Stimulated activated CD8-positive, alpha-beta memory T cell treated with anti-CD3 and anti-CD28 coated beads, Interleukin-4, amount 100 ng/mL, for 4 hours (primary cell): ENCODE data around the gene REELD1.

Experiments
- DNase-seq, 2 donors: peaks; one replicate each; pipeline ENCODE4 v3.0.0-alpha.2; 2020; ENCODE audit warnings: low read depth in 2 of 2, low spot score in 1 of 2

REELD1 gene

GRCh38 chr4:146224326-146224966 lies 10.1 kb downstream of the REELD1 start:
- DNase-seq: no peak

- no peak for DNase-seq
These were observed 15.1 kb downstream of the REELD1 start for GRCh38 chr4:146229406-146229805.

GRCh38 chr4:146232131-146232722 lies 17.9 kb downstream of the REELD1 start:
- DNase-seq: no peak

GRCh38 chr4:146235654-146236177 lies 21.4 kb downstream of the REELD1 start:
- no peak for DNase-seq

- no peak for DNase-seq
These were observed 21.9 kb downstream of the REELD1 start for GRCh38 chr4:146236216-146236615.

- DNase-seq: no peak
These were observed 22.8 kb downstream of the REELD1 start for GRCh38 chr4:146237092-146237491.

- no peak for DNase-seq
These were observed 23.8 kb downstream of the REELD1 start for GRCh38 chr4:146238107-146238506.

GRCh38 chr4:146243141-146243882 lies 29.0 kb downstream of the REELD1 start:
- DNase-seq: peak; percentile 25 to 46

GRCh38 chr4:146243883-146244277 lies 29.5 kb downstream of the REELD1 start:
- no peak for DNase-seq

GRCh38 chr4:146244496-146244895 lies 30.2 kb downstream of the REELD1 start:
- DNase-seq: no peak

- no peak for DNase-seq
These were observed 30.9 kb downstream of the REELD1 start for GRCh38 chr4:146245246-146245645.

GRCh38 chr4:146245850-146246249 lies 31.5 kb downstream of the REELD1 start:
- DNase-seq: no peak

GRCh38 chr4:146246381-146246780 lies 32.0 kb downstream of the REELD1 start:
- DNase-seq: no peak

GRCh38 chr4:146247356-146247755 lies 33.0 kb downstream of the REELD1 start:
- DNase-seq: no peak

- no peak for DNase-seq
These were observed 38.8 kb downstream of the REELD1 start for GRCh38 chr4:146252969-146253611.

GRCh38 chr4:146255463-146255862 lies 41.1 kb downstream of the REELD1 start:
- no peak for DNase-seq

GRCh38 chr4:146255874-146256273 lies 41.5 kb downstream of the REELD1 start:
- DNase-seq: no peak

GRCh38 chr4:146256328-146256727 lies 42.0 kb downstream of the REELD1 start:
- no peak for DNase-seq

GRCh38 chr4:146257511-146257910 lies 43.2 kb downstream of the REELD1 start:
- no peak for DNase-seq

GRCh38 chr4:146260521-146260920 lies 46.2 kb downstream of the REELD1 start:
- DNase-seq: no peak

- DNase-seq: no peak
These were observed 46.7 kb downstream of the REELD1 start for GRCh38 chr4:146261041-146261440.

- DNase-seq: no peak
These were observed 49.5 kb downstream of the REELD1 start for GRCh38 chr4:146263793-146264192.
